GM12875 (cell line): ENCODE results near the gene FAM53B.
"Not testable (repeated sequence)": the region's sequence is repeated elsewhere in the genome, so short reads cannot be mapped to it uniquely, and the experiment has no call there.

Source experiments
- H3K4me3 ChIP-seq: one replicate; pipeline ENCODE4 v1.5.1; 2011; ENCODE audit warnings: low read depth, low read length, control low read depth
- TF ChIP-seq, protein P1 (sequence below): IDR thresholded peaks from 2 replicates; pipeline ENCODE4 v1.5.1; 2011; ENCODE audit warnings: low read depth, mild to moderate bottlenecking, control low read depth, inconsistent platforms, low read length, moderate library complexity, borderline replicate concordance; ENCODE audit not compliant: insufficient read depth

Gene FAM53B

DNA sequence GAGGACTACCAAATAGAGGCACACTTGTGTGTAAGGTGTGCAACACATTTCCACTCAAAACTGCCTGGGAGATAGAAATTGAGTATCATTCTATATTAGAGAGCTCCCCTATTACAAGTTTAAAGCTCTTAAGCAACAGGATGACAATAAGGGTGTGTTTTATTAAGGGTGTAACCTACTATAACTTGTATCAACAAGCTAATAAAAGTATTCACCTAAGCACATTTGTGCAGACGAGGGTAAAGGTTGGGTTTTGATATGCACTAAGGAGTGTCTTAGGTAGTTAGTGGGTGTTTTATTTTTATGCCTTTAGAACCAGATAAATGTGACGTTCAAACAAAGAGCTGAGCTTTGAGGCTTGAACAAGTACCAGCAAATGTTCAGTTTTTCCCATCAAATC, 2.8 kb upstream of the FAM53B start:
- H3K4me3 ChIP-seq = no peak overlapping the region
- TF ChIP-seq, protein P1, sequence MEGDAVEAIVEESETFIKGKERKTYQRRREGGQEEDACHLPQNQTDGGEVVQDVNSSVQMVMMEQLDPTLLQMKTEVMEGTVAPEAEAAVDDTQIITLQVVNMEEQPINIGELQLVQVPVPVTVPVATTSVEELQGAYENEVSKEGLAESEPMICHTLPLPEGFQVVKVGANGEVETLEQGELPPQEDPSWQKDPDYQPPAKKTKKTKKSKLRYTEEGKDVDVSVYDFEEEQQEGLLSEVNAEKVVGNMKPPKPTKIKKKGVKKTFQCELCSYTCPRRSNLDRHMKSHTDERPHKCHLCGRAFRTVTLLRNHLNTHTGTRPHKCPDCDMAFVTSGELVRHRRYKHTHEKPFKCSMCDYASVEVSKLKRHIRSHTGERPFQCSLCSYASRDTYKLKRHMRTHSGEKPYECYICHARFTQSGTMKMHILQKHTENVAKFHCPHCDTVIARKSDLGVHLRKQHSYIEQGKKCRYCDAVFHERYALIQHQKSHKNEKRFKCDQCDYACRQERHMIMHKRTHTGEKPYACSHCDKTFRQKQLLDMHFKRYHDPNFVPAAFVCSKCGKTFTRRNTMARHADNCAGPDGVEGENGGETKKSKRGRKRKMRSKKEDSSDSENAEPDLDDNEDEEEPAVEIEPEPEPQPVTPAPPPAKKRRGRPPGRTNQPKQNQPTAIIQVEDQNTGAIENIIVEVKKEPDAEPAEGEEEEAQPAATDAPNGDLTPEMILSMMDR = no peak

DNA sequence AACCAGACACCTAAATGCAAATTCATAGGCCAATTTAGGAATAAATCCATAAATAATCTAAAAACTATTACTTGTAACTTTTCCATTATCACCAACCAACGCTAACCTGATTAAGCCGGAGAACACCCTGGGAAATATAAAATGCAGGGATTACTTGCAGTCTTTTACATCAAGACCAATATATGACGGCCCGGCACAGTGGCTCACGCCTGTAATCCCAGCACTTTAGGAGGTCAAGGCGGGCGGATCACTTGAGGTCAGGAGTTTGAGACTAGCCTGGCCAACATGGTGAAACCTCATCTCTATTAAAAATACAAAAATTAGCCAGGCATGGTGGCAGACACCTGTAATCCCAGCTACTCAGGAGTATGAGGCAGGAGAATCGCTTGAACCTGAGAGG, 2.3 kb upstream of the FAM53B start:
- H3K4me3 ChIP-seq = not testable (repeated sequence)

- TF ChIP-seq, protein P1 = no peak
- H3K4me3 ChIP-seq = no peak overlapping the region
These were observed 1.5 kb upstream of the FAM53B start for GRCh38 chr10:124745673-124746072.

GRCh38 chr10:124745252-124745651, 1.1 kb upstream of the FAM53B start:
- TF ChIP-seq, protein P1 = no peak
- no peak overlapping the region for H3K4me3 ChIP-seq

- TF ChIP-seq, protein P1 = no peak
- peak overlapping the region; percentile 82 for H3K4me3 ChIP-seq
These were observed 732 bp downstream of the FAM53B start for GRCh38 chr10:124743191-124744101.

DNA sequence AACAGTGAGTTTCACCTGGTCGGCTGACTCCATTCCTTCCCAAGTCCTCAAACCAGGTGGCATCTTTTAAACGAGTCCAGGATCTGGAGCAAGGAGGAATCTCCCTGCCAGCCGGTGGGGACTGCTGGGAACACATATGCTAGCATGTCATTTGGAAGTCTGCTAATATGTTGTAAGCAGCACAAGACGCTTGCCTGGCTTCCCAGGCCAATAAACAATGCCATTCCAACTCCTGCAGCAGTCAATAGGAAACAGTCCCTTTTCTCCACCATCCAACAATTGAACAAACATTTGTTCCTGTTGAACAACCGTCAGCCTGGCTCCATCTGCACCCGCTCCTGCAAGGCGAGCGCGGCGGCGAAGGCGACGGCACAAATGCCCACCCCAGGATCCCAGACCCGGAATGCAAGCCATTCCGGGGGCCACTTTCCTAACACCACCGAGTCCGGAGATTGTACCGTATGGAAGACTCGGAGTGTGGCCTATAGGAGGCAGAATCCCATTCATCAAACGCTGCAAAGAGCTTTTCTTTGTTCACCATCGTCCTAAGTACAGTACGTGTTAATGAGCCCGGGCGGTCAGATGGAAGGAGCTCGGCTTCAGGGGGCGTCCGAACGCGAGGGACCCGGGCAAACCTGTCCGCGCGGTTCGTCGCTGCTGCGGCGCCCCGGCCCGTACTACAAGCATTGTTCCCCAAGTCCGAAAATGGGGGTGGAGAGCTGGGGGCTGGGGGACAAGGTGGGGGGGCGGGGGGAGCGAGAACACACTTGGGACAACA, 1.6 kb downstream of the FAM53B start:
- peak overlapping the region; percentile 82 for H3K4me3 ChIP-seq
- TF ChIP-seq, protein P1 = 0 out of 2 replicates have a peak, but pooled peaks have one; percentile 23

GRCh38 chr10:124741922-124742412, 2.2 kb downstream of the FAM53B start:
- TF ChIP-seq, protein P1 = no peak
- peak overlapping the region; percentile 82 for H3K4me3 ChIP-seq
